Measurements from ENCODE around the gene EVI5.

DNA sequence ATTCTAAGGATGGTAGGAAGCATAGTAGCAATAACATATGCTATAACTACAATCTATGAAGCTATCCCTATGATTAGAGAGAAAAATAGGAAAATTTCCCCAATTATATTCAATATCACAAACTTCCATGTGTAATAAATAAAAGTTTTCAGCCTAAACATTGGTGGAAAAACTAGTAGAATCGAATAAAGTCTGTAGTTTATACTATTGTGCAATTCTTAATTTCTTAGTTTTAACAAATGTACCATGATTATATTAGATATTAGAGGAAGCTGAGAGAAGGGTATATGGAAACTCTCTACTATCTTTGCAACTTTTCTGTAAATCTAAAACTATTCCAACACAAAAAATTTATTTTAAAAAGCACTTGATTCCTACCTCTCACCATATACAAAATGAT is 284.4 kb downstream of the EVI5 start:
- TF ChIP-seq CTCF (IDR thresholded peaks at IDR 0.05) (no peak), POLR2A (IDR thresholded peaks at IDR 0.05) (no peak), EP300 (IDR thresholded peaks at IDR 0.05) (no peak)

Data from tibial nerve (tissue), 4 donors.